ENCODE measurements around the gene PCNA. TPM values are rescaled to one million over a fixed set of nuclear protein-coding genes. Genes with fewer than 3 reads are reported as not detected.

PCNA gene
- total and polyA plus RNA-seq, 10 of the 15 experiments (the other 5 are each of a cell fraction or from before 2014, with no cell fraction given), result 389 to 694 (median 540) TPM

DNA sequence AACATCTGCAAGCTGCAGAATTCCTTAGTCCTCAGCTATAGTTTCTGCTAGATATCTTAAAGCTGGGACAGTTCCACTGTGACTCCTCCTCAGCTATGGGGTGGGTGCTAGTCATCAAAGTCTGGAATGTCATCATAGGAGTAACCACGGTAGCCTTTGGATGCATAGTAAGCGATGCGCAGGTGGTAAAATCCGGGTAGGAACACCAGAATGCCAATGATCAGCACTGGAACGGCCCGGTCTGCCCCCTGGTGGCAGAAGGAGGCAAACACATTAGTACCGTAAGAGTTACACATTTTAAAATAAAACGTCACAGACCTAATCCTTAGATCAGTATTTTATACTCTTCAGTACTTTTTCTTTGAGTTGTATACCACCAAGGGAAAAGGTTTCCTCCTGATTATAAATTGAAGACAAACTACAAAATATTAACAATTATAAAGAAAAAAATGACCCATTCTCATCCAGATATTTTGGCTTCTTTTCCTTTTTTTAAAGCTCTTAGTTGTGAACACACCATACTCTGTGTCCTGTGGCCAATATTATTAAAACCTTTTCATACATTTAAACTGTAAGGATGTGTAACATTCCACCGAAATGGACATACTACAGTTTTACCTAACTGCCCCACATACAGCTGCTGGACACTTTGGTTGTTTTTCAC, 18.9 kb downstream of the PCNA start:
- SMC1A ChIA-PET (ENCODE audit: uncharacterized antibody, unreplicated experiment), result interaction anchor here (0.6 to 6.7 kb wide), 63 partner anchors 9 to 354 kb away, joined by 3 to 79 read pairs (median 5); no protein-coding TSS in a partner anchor
- intact Hi-C loops (cut with micrococcal nuclease; ENCODE audit: unreplicated experiment), result loop anchor here (1.0 to 5.0 kb wide), 5 partner anchors 45 to 494 kb away; no protein-coding TSS in a partner anchor
- TF ChIP-seq YY1 (IDR thresholded peaks at IDR 0.05; ENCODE audit: low read depth, low read length), result peak; percentile 55; the same call in 1 of the 2 replicates
- TF ChIP-seq ASH2L (IDR thresholded peaks at IDR 0.05; ENCODE audit: borderline replicate concordance, low read depth), result no peak
- TF ChIP-seq CEBPB (IDR thresholded peaks at IDR 0.05; ENCODE audit: borderline replicate concordance in 1 of 2, low read depth in 2 of 2, low read length in 2 of 2), result no peak
- 0 out of 2 replicates have a peak, but pooled peaks have one; percentile 26 for TF ChIP-seq CREB1 (IDR thresholded peaks at IDR 0.05; ENCODE audit: low read depth)
- no peak for TF ChIP-seq NFYA (IDR thresholded peaks at IDR 0.05; ENCODE audit: borderline replicate concordance, low read depth, low read length)
- TF ChIP-seq, protein P1, sequence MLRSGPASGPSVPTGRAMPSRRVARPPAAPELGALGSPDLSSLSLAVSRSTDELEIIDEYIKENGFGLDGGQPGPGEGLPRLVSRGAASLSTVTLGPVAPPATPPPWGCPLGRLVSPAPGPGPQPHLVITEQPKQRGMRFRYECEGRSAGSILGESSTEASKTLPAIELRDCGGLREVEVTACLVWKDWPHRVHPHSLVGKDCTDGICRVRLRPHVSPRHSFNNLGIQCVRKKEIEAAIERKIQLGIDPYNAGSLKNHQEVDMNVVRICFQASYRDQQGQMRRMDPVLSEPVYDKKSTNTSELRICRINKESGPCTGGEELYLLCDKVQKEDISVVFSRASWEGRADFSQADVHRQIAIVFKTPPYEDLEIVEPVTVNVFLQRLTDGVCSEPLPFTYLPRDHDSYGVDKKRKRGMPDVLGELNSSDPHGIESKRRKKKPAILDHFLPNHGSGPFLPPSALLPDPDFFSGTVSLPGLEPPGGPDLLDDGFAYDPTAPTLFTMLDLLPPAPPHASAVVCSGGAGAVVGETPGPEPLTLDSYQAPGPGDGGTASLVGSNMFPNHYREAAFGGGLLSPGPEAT (IDR thresholded peaks at IDR 0.05; ENCODE audit: low read depth), result 0 out of 2 replicates have a peak, but pooled peaks have one; percentile 13
- peak; percentile 13; the same call in 1 of the 2 replicates for TF ChIP-seq ATF7 (IDR thresholded peaks at IDR 0.05; ENCODE audit: low read depth)
- TF ChIP-seq, protein P2, sequence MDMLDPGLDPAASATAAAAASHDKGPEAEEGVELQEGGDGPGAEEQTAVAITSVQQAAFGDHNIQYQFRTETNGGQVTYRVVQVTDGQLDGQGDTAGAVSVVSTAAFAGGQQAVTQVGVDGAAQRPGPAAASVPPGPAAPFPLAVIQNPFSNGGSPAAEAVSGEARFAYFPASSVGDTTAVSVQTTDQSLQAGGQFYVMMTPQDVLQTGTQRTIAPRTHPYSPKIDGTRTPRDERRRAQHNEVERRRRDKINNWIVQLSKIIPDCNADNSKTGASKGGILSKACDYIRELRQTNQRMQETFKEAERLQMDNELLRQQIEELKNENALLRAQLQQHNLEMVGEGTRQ (IDR thresholded peaks at IDR 0.05; ENCODE audit: borderline replicate concordance, low read depth, low read length), result no peak
- no peak for TF ChIP-seq ZBED1 (IDR thresholded peaks at IDR 0.05; ENCODE audit: borderline replicate concordance)
- no peak for TF ChIP-seq HCFC1 (IDR thresholded peaks at IDR 0.05; ENCODE audit: low read length)
- TF ChIP-seq BRCA1 (IDR thresholded peaks at IDR 0.05; ENCODE audit: low read depth, low read length), result no peak
- no peak for TF ChIP-seq ZNF274 (IDR thresholded peaks at IDR 0.05; ENCODE audit: insufficient read depth, insufficient read length)
- TF ChIP-seq KLF5 (IDR thresholded peaks at IDR 0.05; ENCODE audit: partially characterized antibody), result no peak
- no peak for TF ChIP-seq HDAC2 (IDR thresholded peaks at IDR 0.05)
- TF ChIP-seq NR2C2 (IDR thresholded peaks at IDR 0.05; ENCODE audit: borderline replicate concordance, control insufficient read depth, insufficient read length, low read depth), result no peak
- TF ChIP-seq FOXK2 (IDR thresholded peaks at IDR 0.05), result no peak
- TF ChIP-seq RAD21 (IDR thresholded peaks at IDR 0.05; ENCODE audit: insufficient read depth, low read depth, low read length), result peak; percentile 85
- TF ChIP-seq SUZ12 (IDR thresholded peaks at IDR 0.05; ENCODE audit: unreplicated experiment), result no peak
- TF ChIP-seq, protein P3, sequence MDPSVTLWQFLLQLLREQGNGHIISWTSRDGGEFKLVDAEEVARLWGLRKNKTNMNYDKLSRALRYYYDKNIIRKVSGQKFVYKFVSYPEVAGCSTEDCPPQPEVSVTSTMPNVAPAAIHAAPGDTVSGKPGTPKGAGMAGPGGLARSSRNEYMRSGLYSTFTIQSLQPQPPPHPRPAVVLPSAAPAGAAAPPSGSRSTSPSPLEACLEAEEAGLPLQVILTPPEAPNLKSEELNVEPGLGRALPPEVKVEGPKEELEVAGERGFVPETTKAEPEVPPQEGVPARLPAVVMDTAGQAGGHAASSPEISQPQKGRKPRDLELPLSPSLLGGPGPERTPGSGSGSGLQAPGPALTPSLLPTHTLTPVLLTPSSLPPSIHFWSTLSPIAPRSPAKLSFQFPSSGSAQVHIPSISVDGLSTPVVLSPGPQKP (IDR thresholded peaks at IDR 0.05; ENCODE audit: low read depth, low read length), result no peak
- TF ChIP-seq, protein P4, sequence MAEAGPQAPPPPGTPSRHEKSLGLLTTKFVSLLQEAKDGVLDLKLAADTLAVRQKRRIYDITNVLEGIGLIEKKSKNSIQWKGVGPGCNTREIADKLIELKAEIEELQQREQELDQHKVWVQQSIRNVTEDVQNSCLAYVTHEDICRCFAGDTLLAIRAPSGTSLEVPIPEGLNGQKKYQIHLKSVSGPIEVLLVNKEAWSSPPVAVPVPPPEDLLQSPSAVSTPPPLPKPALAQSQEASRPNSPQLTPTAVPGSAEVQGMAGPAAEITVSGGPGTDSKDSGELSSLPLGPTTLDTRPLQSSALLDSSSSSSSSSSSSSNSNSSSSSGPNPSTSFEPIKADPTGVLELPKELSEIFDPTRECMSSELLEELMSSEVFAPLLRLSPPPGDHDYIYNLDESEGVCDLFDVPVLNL (IDR thresholded peaks at IDR 0.05; ENCODE audit: low read depth, low read length), result no peak

More for the DNA sequence above, 18.9 kb downstream of the PCNA start:
- no TSS peak for BruUV-seq (replicated peaks)
- in situ Hi-C loops (cut with MboI), result loop anchor here (5.0 kb wide), 1 partner anchor 104 kb away; no protein-coding TSS in a partner anchor
- Histone ChIP-seq H3K4me1 (ENCODE audit: control insufficient read depth, insufficient read depth, low read length) (no peaks in the 10 kb centered on the region), H4K20me1 (ENCODE audit: control insufficient read depth, insufficient read depth) (no peaks in the 10 kb centered on the region), H3K9me3 (replicated peaks; ENCODE audit: control insufficient read depth, insufficient read depth, low read length) (no peaks in the 10 kb centered on the region), H2AFZ (ENCODE audit: control insufficient read depth, low read depth, low read length) (no peak overlapping the region), H3K4me2 (ENCODE audit: control insufficient read depth, insufficient read depth) (no peak overlapping the region), H3K36me3 (ENCODE audit: control insufficient read depth in 2 of 2, insufficient read depth in 2 of 2, low read length in 1 of 2) (peaks cover 8% of the 10 kb centered on the region in 2 experiments; a peak in 3 of 4 replicates), H3K9ac (ENCODE audit: control insufficient read depth, insufficient read depth, low read length) (no peak overlapping the region), H3K4me3 (no peak overlapping the region), H3K27me3 (replicated peaks in 1 of 2; ENCODE audit: control insufficient read depth in 2 of 2, insufficient read depth in 2 of 2, low read length in 1 of 2) (no peaks in the 10 kb centered on the region), H3K79me2 (ENCODE audit: control insufficient read depth, insufficient read depth, low read length) (no peaks in the 10 kb centered on the region), H3K27ac (ENCODE audit: control insufficient read depth, insufficient read depth) (no peak overlapping the region)
- WGBS (ENCODE audit: insufficient coverage, insufficient replicate concordance, low lambda C conversion rate, missing lambda C conversion rate), result 3% methylated on average over 9 of the region's 9 CpGs
- ChIA-PET RAD21 (ENCODE audit: unreplicated experiment) (interaction anchor here (0.7 to 5.0 kb wide), 40 partner anchors 10 to 375 kb away, joined by 3 to 54 read pairs (median 4); partner anchors contain the start of gene CDS2), POLR2A (interaction anchor here (0.8 to 1.6 kb wide), 3 partner anchors 14 to 101 kb away, joined by 3 to 8 read pairs (median 3); no protein-coding TSS in a partner anchor), CTCF (interaction anchor here (0.7 to 5.4 kb wide), 55 partner anchors 9 to 495 kb away, joined by 3 to 104 read pairs (median 6); partner anchors contain the start of gene CDS2)
- FAIRE-seq, result peak; percentile 75
- peak; percentile 94 for ATAC-seq
- DNase-seq (ENCODE audit: low read depth, low spot score), result no peak
